ENCODE data around the gene TMEM222.

GRCh38 chr1:27290581-27290980 is 31.4 kb upstream of the TMEM222 start:
- TF ChIP-seq POLR2A (IDR thresholded peaks at IDR 0.05) (no peak), CTCF (IDR thresholded peaks at IDR 0.05) (no peak)
